PC-3 (cell line): ENCODE measurements around the gene ACAD8. TPM values are rescaled to one million over a fixed set of nuclear protein-coding genes. Genes with fewer than 3 reads are reported as not detected.

Experiments used
- ATAC-seq: fragments of 200-7000 bp; cut with Tn5 transposase; 2 replicates; pipeline ENCODE4 v1.9.1; 2020; ENCODE audit warnings: mild to moderate bottlenecking, moderate library complexity
- BruUV-seq: library from RNA; stranded (reverse); fragments of 400-500 nt; replicated peaks from 2 replicates; lab custom pipeline; 2021; lab: Mats Ljungman, UMichigan
- CTCF ChIA-PET: fragments of 300-600 bp; sonication (Branson Sonifier 250); formaldehyde crosslinking; loops from one replicate; lab custom pipeline; 2022; ENCODE audit warnings: antibody characterized with exemption; lab: Charles Lee
- POLR2A ChIA-PET: fragments of 300-600 bp; sonication (Branson Sonifier 250); formaldehyde crosslinking; loops from one replicate; lab custom pipeline; 2022; ENCODE audit warnings: antibody characterized with exemption; ENCODE audit not compliant: unreplicated experiment; lab: Charles Lee
- DNase-seq: peaks from one replicate; pipeline ENCODE4 v3.0.0-alpha.2; 2015
- H2AFZ ChIP-seq: fragments of 300-600 bp; sonication (generic); 2 replicates; pipeline ENCODE4 v1.6.0; 2016; ENCODE audit warnings: antibody characterized with exemption, low read length
- H3F3A ChIP-seq: fragments of 300-600 bp; sonication (generic); one replicate; pipeline ENCODE4 v1.6.0; 2017; ENCODE audit warnings: antibody characterized with exemption, low read length, control low read depth, mild to moderate bottlenecking; ENCODE audit not compliant: unreplicated experiment
- H3K27ac ChIP-seq: fragments of 300-600 bp; sonication (generic); 2 replicates; pipeline ENCODE4 v1.5.1; 2016; ENCODE audit warnings: mild to moderate bottlenecking, low read length
- H3K27me3 ChIP-seq: fragments of 300-600 bp; sonication (generic); 2 replicates; pipeline ENCODE4 v1.6.1; 2016; ENCODE audit warnings: low read length, mixed read lengths
- H3K36me3 ChIP-seq: fragments of 300-600 bp; sonication (generic); 2 replicates; pipeline ENCODE4 v1.6.1; 2016; ENCODE audit warnings: low read depth, mixed run types, low read length, mixed read lengths
- H3K4me1 ChIP-seq: fragments of 300-600 bp; sonication (generic); 2 replicates; pipeline ENCODE4 v1.5.1; 2016; ENCODE audit warnings: low read length; ENCODE audit not compliant: insufficient read depth
- H3K4me2 ChIP-seq: fragments of 300-600 bp; sonication (generic); 2 replicates; pipeline ENCODE4 v1.6.0; 2016; ENCODE audit warnings: low read length
- H3K4me3 ChIP-seq: fragments of 300-600 bp; sonication (generic); 2 replicates; pipeline ENCODE4 v1.5.1; 2016; ENCODE audit warnings: mild to moderate bottlenecking, low read length, mixed read lengths
- H3K79me2 ChIP-seq: fragments of 300-600 bp; sonication (generic); 2 replicates; pipeline ENCODE4 v1.6.1; 2017; ENCODE audit warnings: low read length, mixed read lengths
- H3K9ac ChIP-seq: fragments of 300-600 bp; sonication (generic); 2 replicates; pipeline ENCODE4 v1.6.0; 2016; ENCODE audit warnings: mild to moderate bottlenecking, low read length
- H3K9me2 ChIP-seq: fragments of 300-600 bp; sonication (generic); replicated peaks from 2 replicates; pipeline ENCODE4 v1.6.1; 2016; ENCODE audit warnings: mixed run types, low read length, mixed read lengths
- H3K9me3 ChIP-seq: fragments of 300-600 bp; sonication (generic); 2 replicates; pipeline ENCODE4 v1.6.1; 2016; ENCODE audit warnings: low read length, mixed read lengths
- H4K20me1 ChIP-seq: fragments of 300-600 bp; sonication (generic); 2 replicates; pipeline ENCODE4 v1.6.1; 2016; ENCODE audit warnings: low read length, mixed read lengths
- EZH2 ChIP-seq: fragments of 300-600 bp; sonication (generic); IDR thresholded peaks from one replicate; pipeline ENCODE4 v1.6.1; 2017; ENCODE audit warnings: antibody characterized with exemption, mild to moderate bottlenecking, low read length; ENCODE audit not compliant: unreplicated experiment
- EZH2phosphoT487 ChIP-seq: fragments of 300-600 bp; sonication (generic); IDR thresholded peaks from 2 replicates; pipeline ENCODE4 v1.6.1; 2018; ENCODE audit warnings: mild to moderate bottlenecking, antibody characterized with exemption, low read length, borderline replicate concordance
- intact Hi-C: fragments of 100-400 bp; cut with micrococcal nuclease; formaldehyde crosslinking; loops from 2 replicates; pipeline ENCODE4 v1.9.0; 2023
- total RNA-seq: library from RNA; depleted of rRNA; stranded (reverse); fragments of >200 nt; gene quantifications from 2 replicates; pipeline ENCODE4 v1.2.3, GENCODE V29; 2014
- TF ChIP-seq, protein P1 (sequence below): fragments of 300-600 bp; sonication (generic); conservative IDR thresholded peaks from 2 replicates; pipeline ENCODE4 v1.5.1; 2017; ENCODE audit warnings: antibody characterized with exemption, low read depth, mild to moderate bottlenecking, low read length

The ACAD8 gene
- total RNA-seq, 1 experiment from 2014 or later: 22.6 TPM

DNA sequence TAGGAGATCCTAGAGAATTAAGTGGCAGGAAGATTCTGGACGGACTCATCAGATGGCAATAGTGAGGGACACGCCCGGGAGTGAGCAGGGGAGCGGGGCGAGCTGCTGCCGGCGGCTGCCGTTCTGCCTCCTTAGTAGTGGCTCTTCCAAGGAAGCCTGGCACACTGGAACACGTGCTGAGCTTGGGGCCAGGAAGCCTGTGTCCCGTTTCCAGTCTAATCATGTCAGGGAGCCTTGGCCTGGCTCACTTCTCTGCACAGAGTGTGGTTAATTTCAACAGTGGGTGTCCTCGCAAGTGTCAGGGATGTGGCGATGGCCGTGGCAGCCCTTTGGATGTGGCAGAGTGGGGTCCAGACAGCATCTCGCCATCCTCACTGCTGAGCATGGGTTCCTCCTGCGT is 39.3 kb downstream of the ACAD8 start:
- no peak for DNase-seq
- H3K79me2 ChIP-seq: no peaks in the 10 kb centered on the region
- no peak overlapping the region for H3K9ac ChIP-seq
- no peaks in the 10 kb centered on the region for H3K9me2 ChIP-seq
- H3K27ac ChIP-seq: no peak overlapping the region
- intact Hi-C loops: no loop called here
- no peak overlapping the region for H3K4me2 ChIP-seq
- no peaks in the 10 kb centered on the region for H3F3A ChIP-seq
- H4K20me1 ChIP-seq: no peaks in the 10 kb centered on the region
- TF ChIP-seq EZH2 (no peak), EZH2phosphoT487 (no peak)
- TF ChIP-seq, protein P1, sequence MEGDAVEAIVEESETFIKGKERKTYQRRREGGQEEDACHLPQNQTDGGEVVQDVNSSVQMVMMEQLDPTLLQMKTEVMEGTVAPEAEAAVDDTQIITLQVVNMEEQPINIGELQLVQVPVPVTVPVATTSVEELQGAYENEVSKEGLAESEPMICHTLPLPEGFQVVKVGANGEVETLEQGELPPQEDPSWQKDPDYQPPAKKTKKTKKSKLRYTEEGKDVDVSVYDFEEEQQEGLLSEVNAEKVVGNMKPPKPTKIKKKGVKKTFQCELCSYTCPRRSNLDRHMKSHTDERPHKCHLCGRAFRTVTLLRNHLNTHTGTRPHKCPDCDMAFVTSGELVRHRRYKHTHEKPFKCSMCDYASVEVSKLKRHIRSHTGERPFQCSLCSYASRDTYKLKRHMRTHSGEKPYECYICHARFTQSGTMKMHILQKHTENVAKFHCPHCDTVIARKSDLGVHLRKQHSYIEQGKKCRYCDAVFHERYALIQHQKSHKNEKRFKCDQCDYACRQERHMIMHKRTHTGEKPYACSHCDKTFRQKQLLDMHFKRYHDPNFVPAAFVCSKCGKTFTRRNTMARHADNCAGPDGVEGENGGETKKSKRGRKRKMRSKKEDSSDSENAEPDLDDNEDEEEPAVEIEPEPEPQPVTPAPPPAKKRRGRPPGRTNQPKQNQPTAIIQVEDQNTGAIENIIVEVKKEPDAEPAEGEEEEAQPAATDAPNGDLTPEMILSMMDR: no peak
- H2AFZ ChIP-seq: no peak overlapping the region
- no peaks in the 10 kb centered on the region for H3K9me3 ChIP-seq
- H3K27me3 ChIP-seq: peaks cover 49% of the 10 kb centered on the region
- no peak for ATAC-seq
- H3K4me1 ChIP-seq: no peaks in the 10 kb centered on the region
- no peaks in the 10 kb centered on the region for H3K36me3 ChIP-seq
- ChIA-PET POLR2A (no interaction called here), CTCF (no interaction called here)
- BruUV-seq: no TSS peak
- H3K4me3 ChIP-seq: no peak overlapping the region

GRCh38 chr11:134293119-134294113 is 40.0 kb downstream of the ACAD8 start:
- H3K4me1 ChIP-seq: no peaks in the 10 kb centered on the region
- CTCF ChIA-PET: no interaction called here
- H2AFZ ChIP-seq: no peak overlapping the region
- DNase-seq (no peak), ATAC-seq (no peak)
- no peaks in the 10 kb centered on the region for H3K9me3 ChIP-seq
- intact Hi-C loops: no loop called here
- no peak overlapping the region for H3K27ac ChIP-seq
- H3K36me3 ChIP-seq: no peaks in the 10 kb centered on the region
- H3K4me3 ChIP-seq: no peak overlapping the region
- TF ChIP-seq EZH2 (no peak), EZH2phosphoT487 (no peak)
- TF ChIP-seq, protein P1: no peak
- POLR2A ChIA-PET: no interaction called here
- no peak overlapping the region for H3K4me2 ChIP-seq
- H3K9me2 ChIP-seq: no peaks in the 10 kb centered on the region
- no peak overlapping the region for H3K9ac ChIP-seq
- no peaks in the 10 kb centered on the region for H3F3A ChIP-seq
- H4K20me1 ChIP-seq: no peaks in the 10 kb centered on the region
- H3K27me3 ChIP-seq: peaks cover 49% of the 10 kb centered on the region
- no peaks in the 10 kb centered on the region for H3K79me2 ChIP-seq
- BruUV-seq: no TSS peak

- no TSS peak for BruUV-seq
- intact Hi-C loops: no loop called here
- POLR2A ChIA-PET: no interaction called here
- Histone ChIP-seq H3K9ac (no peak overlapping the region), H3K4me3 (no peak overlapping the region), H3F3A (no peaks in the 10 kb centered on the region), H4K20me1 (no peaks in the 10 kb centered on the region), H3K27me3 (peaks cover 57% of the 10 kb centered on the region), H3K4me2 (no peak overlapping the region), H3K9me3 (no peaks in the 10 kb centered on the region), H2AFZ (no peak overlapping the region), H3K9me2 (no peaks in the 10 kb centered on the region), H3K4me1 (no peaks in the 10 kb centered on the region), H3K79me2 (no peaks in the 10 kb centered on the region), H3K36me3 (no peaks in the 10 kb centered on the region), H3K27ac (no peak overlapping the region)
- no peak for TF ChIP-seq EZH2
- no peak for TF ChIP-seq EZH2phosphoT487
- TF ChIP-seq, protein P1: no peak
- no peak for ATAC-seq
- CTCF ChIA-PET: no interaction called here
- DNase-seq: no peak
These were observed 41.3 kb downstream of the ACAD8 start for GRCh38 chr11:134294664-134295063.
